ENCODE data around the gene OCEL1. TPM values are rescaled to one million over a fixed set of nuclear protein-coding genes. Genes with fewer than 3 reads are reported as not detected.
"Not testable (repeated sequence)": the region's sequence is repeated elsewhere in the genome, so short reads cannot be mapped to it uniquely, and the experiment has no call there.

Gene OCEL1
- total RNA-seq, 2 donors from 2014 or later, result 5.9 to 8.2 TPM

- Histone ChIP-seq H3K36me3 (peaks cover 13% of the 10 kb centered on the region), H3K27me3 (no peaks in the 10 kb centered on the region), H3K27ac (peak overlapping the region in 1 of 2 donors; percentile 52), H3K4me3 (no peak overlapping the region), H3K9me3 (no peaks in the 10 kb centered on the region), H3K4me1 (peaks cover 0 to 7% of the 10 kb centered on the region in 2 donors)
- DNase-seq (ENCODE audit: low spot score), result no peak
- no peak for TF ChIP-seq CTCF (IDR thresholded peaks at IDR 0.05)
Measured at GRCh38 chr19:17266589-17266974, 40.6 kb downstream of the OCEL1 start.

- TF ChIP-seq CTCF (IDR thresholded peaks at IDR 0.05), result no peak
- Histone ChIP-seq H3K27ac (peak within 1 kb of the TSS; percentile 72 to 83), H3K9me3 (no peaks in the 10 kb centered on the region), H3K4me1 (peaks cover 0 to 7% of the 10 kb centered on the region in 2 donors), H3K27me3 (no peaks in the 10 kb centered on the region), H3K4me3 (peak within 1 kb of the TSS; percentile 70 to 85), H3K36me3 (peaks cover 16% of the 10 kb centered on the region)
- DNase-seq (ENCODE audit: low spot score), result peak; percentile 99
Measured at GRCh38 chr19:17266975-17267788, 41.2 kb downstream of the OCEL1 start, which contains the start of gene BABAM1. BABAM1 (plus strand) TSS chr19:17267443; CDS start chr19:17268807, 1,364 bp downstream.

- H3K36me3 ChIP-seq, result peaks cover 22% of the 10 kb centered on the region
Measured at GRCh38 chr19:17268754-17269153, 42.7 kb downstream of the OCEL1 start.

GRCh38 chr19:17274892-17275291, 48.9 kb downstream of the OCEL1 start:
- not testable (repeated sequence) for DNase-seq (ENCODE audit: low spot score); H3K4me3 ChIP-seq; H3K27me3 ChIP-seq; H3K27ac ChIP-seq; H3K4me1 ChIP-seq; H3K9me3 ChIP-seq
- H3K36me3 ChIP-seq, result peaks cover 63% of the 10 kb centered on the region

More at GRCh38 chr19:17268754-17269153, 42.7 kb downstream of the OCEL1 start:
- peaks cover 0 to 7% of the 10 kb centered on the region in 2 donors for H3K4me1 ChIP-seq
- no peak overlapping the region for H3K27ac ChIP-seq
- no peaks in the 10 kb centered on the region for H3K27me3 ChIP-seq
- no peak overlapping the region for H3K4me3 ChIP-seq
- no peak for DNase-seq (ENCODE audit: low spot score)
- no peaks in the 10 kb centered on the region for H3K9me3 ChIP-seq
- no peak for TF ChIP-seq CTCF (IDR thresholded peaks at IDR 0.05)

GRCh38 chr19:17275441-17276175, 49.6 kb downstream of the OCEL1 start:
- Histone ChIP-seq H3K27ac (no peak overlapping the region), H3K36me3 (peaks cover 58% of the 10 kb centered on the region)

More at GRCh38 chr19:17275441-17276175, 49.6 kb downstream of the OCEL1 start:
- H3K4me1 ChIP-seq, result no peaks in the 10 kb centered on the region
- no peak for TF ChIP-seq CTCF (IDR thresholded peaks at IDR 0.05)
- H3K27me3 ChIP-seq, result no peaks in the 10 kb centered on the region
- DNase-seq (ENCODE audit: low spot score), result no peak
- no peak overlapping the region for H3K4me3 ChIP-seq
- no peaks in the 10 kb centered on the region for H3K9me3 ChIP-seq

Other genes starting within 250 kb of the OCEL1 start
- gene CPAMD8, start 199.4 kb upstream of the OCEL1 start, total RNA-seq, result 10 to 100 TPM in 1 of 2 donors, 1 to 10 TPM in 1; 5.5 to 21.4 TPM
- 1 to 10 TPM; 2.5 to 5.0 TPM for gene HAUS8, start 150.8 kb upstream of the OCEL1 start, total RNA-seq
- 10 to 100 TPM; 25.4 to 40.8 TPM for gene MYO9B, start 150.4 kb upstream of the OCEL1 start, total RNA-seq
- 10 to 100 TPM; 17.5 to 18.4 TPM for gene USE1, start 10.9 kb upstream of the OCEL1 start, total RNA-seq
- 10 to 100 TPM; 63.6 to 69.7 TPM for gene NR2F6, start 19.7 kb downstream of the OCEL1 start, total RNA-seq
- gene USHBP1, start 38.5 kb downstream of the OCEL1 start, total RNA-seq, result 1 to 10 TPM; 4.3 to 6.6 TPM
- gene BABAM1, start 41.2 kb downstream of the OCEL1 start, total RNA-seq, result 10 to 100 TPM; 67.9 to 71.7 TPM
- gene ANKLE1, start 55.7 kb downstream of the OCEL1 start, total RNA-seq, result under 1 TPM in 1 of 2 donors, not detected in 1; 0.51 TPM
- gene ABHD8, start 77.2 kb downstream of the OCEL1 start, total RNA-seq, result 10 to 100 TPM; 11.8 to 15.8 TPM
- gene MRPL34, start 79.6 kb downstream of the OCEL1 start, total RNA-seq, result 100 to 1,000 TPM; 203 to 254 TPM
- 10 to 100 TPM; 22.2 to 40.1 TPM for gene DDA1, start 83.3 kb downstream of the OCEL1 start, total RNA-seq
- 1 to 10 TPM; 4.2 to 5.2 TPM for gene ANO8, start 108.6 kb downstream of the OCEL1 start, total RNA-seq
- gene GTPBP3, start 111.3 kb downstream of the OCEL1 start, total RNA-seq, result 10 to 100 TPM in 1 of 2 donors, 1 to 10 TPM in 1; 6.0 to 16.8 TPM
- 10 to 100 TPM; 48.3 to 83.7 TPM for gene PLVAP, start 151.1 kb downstream of the OCEL1 start, total RNA-seq
- gene CCDC194, start 168.0 kb downstream of the OCEL1 start, total RNA-seq, result not detected
- gene BST2, start 179.4 kb downstream of the OCEL1 start, total RNA-seq, result 10 to 100 TPM; 32.1 to 35.3 TPM
- gene MVB12A, start 193.8 kb downstream of the OCEL1 start, total RNA-seq, result 10 to 100 TPM; 24.8 to 39.0 TPM
- under 1 TPM; 0.30 to 0.51 TPM for gene TMEM221, start 222.4 kb downstream of the OCEL1 start, total RNA-seq
- gene NXNL1, start 234.7 kb downstream of the OCEL1 start, total RNA-seq, result not detected
- gene SLC27A1, start 244.3 kb downstream of the OCEL1 start, total RNA-seq, result 10 to 100 TPM; 31.2 to 65.6 TPM

Data from right atrium auricular region (tissue), 2 donors.